DOHH2 (cell line): ENCODE measurements around the gene GP9.

ENCODE experiments used
- H3F3A ChIP-seq: fragments of 200-600 bp; sonication (generic), shearing (Covaris generic); 2 replicates; pipeline ENCODE4 v1.6.0; 2016; ENCODE audit warnings: antibody characterized with exemption, mild to moderate bottlenecking; ENCODE audit not compliant: control insufficient read depth, insufficient read depth
- H3K27ac ChIP-seq: fragments of 200-600 bp; sonication (generic); 2 replicates; pipeline ENCODE4 v1.5.1; 2014; ENCODE audit warnings: low read depth, mild to moderate bottlenecking, low read length, moderate library complexity
- H3K27me3 ChIP-seq: fragments of 200-600 bp; sonication (generic); 2 replicates; pipeline ENCODE4 v1.6.1; 2014; ENCODE audit warnings: mild to moderate bottlenecking, low read length, mixed read lengths; ENCODE audit not compliant: control insufficient read depth
- H3K36me3 ChIP-seq: fragments of 200-600 bp; sonication (generic); 2 replicates; pipeline ENCODE4 v1.6.1; 2014; ENCODE audit warnings: mild to moderate bottlenecking, low read length, moderate library complexity, mixed read lengths; ENCODE audit not compliant: control insufficient read depth
- H3K4me1 ChIP-seq: fragments of 200-600 bp; sonication (generic); 2 replicates; pipeline ENCODE4 v1.6.1; 2014; ENCODE audit warnings: mild to moderate bottlenecking, low read length, mixed read lengths; ENCODE audit not compliant: control insufficient read depth
- H3K4me2 ChIP-seq: fragments of 200-600 bp; sonication (generic); 2 replicates; pipeline ENCODE4 v1.6.0; 2014; ENCODE audit warnings: mild to moderate bottlenecking, low read length, moderate library complexity
- H3K4me3 ChIP-seq: fragments of 200-600 bp; sonication (generic); 2 replicates; pipeline ENCODE4 v1.5.1; 2014; ENCODE audit warnings: mild to moderate bottlenecking, low read length, mixed read lengths
- H3K79me2 ChIP-seq: fragments of 200-600 bp; sonication (generic); 2 replicates; pipeline ENCODE4 v1.6.1; 2014; ENCODE audit warnings: mild to moderate bottlenecking, low read length, mixed read lengths; ENCODE audit not compliant: control insufficient read depth
- H3K9me2 ChIP-seq: fragments of 200-600 bp; sonication (generic); replicated peaks from 2 replicates; pipeline ENCODE4 v1.6.1; 2014; ENCODE audit warnings: mild to moderate bottlenecking, low read length, mixed read lengths; ENCODE audit not compliant: control insufficient read depth
- H3K9me3 ChIP-seq: fragments of 200-600 bp; sonication (generic); 2 replicates; pipeline ENCODE4 v1.6.1; 2014; ENCODE audit warnings: antibody characterized with exemption, low read length, mixed read lengths; ENCODE audit not compliant: control insufficient read depth, insufficient read depth
- H4K20me1 ChIP-seq: fragments of 200-600 bp; sonication (generic); 2 replicates; pipeline ENCODE4 v1.6.0; 2014; ENCODE audit warnings: low read depth, mild to moderate bottlenecking, antibody characterized with exemption, low read length, moderate library complexity; ENCODE audit not compliant: control insufficient read depth, insufficient read depth
- EZH2phosphoT487 ChIP-seq: fragments of 200-600 bp; sonication (generic); IDR thresholded peaks from 2 replicates; pipeline ENCODE4 v1.6.1; 2017; ENCODE audit warnings: borderline replicate concordance, mild to moderate bottlenecking, antibody characterized with exemption, low read length, moderate library complexity, mixed read lengths
- TF ChIP-seq, protein P1 (sequence below): fragments of 200-600 bp; sonication (generic); IDR thresholded peaks from one replicate; pipeline ENCODE4 v1.5.1; 2014; ENCODE audit warnings: antibody characterized with exemption, mild to moderate bottlenecking, low read depth, low read length; ENCODE audit not compliant: poor library complexity, severe bottlenecking

Gene GP9

DNA sequence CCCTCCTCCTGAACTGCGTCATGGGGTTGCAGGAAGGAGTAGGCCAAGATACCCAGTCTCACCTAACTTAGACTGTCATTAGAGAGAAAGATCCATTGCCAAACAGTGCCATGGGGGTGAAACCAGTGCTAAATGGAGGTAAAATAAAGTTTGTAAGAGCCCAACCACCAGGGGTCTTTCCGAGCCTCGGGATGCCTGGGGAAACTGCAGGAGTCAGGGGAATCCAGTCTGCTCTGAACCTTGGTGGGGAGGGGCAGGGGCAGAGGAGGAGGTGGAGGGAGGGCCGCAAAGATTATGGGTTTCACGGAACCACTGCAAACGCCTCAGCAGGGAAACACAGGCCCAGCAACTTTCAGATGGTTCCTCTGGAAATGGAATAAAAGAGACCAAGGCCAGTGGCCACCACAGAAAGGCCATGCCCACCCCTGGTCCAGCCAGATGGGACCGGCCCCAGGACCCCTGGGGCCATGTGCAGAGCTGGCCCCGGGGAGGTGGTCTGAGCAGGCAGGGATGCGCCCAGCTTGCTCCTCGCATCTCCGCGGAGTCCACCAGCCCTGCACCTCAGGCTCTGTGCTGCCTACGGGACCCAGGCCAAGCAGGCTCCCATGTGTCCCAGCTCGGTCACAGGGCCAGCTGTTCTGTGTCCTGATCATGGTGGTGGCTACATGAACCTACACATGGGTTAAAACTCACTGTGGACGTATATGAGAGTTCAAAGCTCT lies 19.8 kb upstream of the GP9 start:
- H3K27ac ChIP-seq = no peak overlapping the region
- no peaks in the 10 kb centered on the region for H3K4me1 ChIP-seq
- no peaks in the 10 kb centered on the region for H3K9me2 ChIP-seq
- H3K9me3 ChIP-seq = no peaks in the 10 kb centered on the region
- H3K79me2 ChIP-seq = no peaks in the 10 kb centered on the region
- H3F3A ChIP-seq = no peaks in the 10 kb centered on the region
- peaks cover 10% of the 10 kb centered on the region for H3K27me3 ChIP-seq
- H3K36me3 ChIP-seq = no peaks in the 10 kb centered on the region
- TF ChIP-seq EZH2phosphoT487 = no peak
- TF ChIP-seq, protein P1, sequence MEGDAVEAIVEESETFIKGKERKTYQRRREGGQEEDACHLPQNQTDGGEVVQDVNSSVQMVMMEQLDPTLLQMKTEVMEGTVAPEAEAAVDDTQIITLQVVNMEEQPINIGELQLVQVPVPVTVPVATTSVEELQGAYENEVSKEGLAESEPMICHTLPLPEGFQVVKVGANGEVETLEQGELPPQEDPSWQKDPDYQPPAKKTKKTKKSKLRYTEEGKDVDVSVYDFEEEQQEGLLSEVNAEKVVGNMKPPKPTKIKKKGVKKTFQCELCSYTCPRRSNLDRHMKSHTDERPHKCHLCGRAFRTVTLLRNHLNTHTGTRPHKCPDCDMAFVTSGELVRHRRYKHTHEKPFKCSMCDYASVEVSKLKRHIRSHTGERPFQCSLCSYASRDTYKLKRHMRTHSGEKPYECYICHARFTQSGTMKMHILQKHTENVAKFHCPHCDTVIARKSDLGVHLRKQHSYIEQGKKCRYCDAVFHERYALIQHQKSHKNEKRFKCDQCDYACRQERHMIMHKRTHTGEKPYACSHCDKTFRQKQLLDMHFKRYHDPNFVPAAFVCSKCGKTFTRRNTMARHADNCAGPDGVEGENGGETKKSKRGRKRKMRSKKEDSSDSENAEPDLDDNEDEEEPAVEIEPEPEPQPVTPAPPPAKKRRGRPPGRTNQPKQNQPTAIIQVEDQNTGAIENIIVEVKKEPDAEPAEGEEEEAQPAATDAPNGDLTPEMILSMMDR = no peak
- H3K4me3 ChIP-seq = no peak overlapping the region
- H3K4me2 ChIP-seq = no peak overlapping the region
- H4K20me1 ChIP-seq = no peaks in the 10 kb centered on the region

DNA sequence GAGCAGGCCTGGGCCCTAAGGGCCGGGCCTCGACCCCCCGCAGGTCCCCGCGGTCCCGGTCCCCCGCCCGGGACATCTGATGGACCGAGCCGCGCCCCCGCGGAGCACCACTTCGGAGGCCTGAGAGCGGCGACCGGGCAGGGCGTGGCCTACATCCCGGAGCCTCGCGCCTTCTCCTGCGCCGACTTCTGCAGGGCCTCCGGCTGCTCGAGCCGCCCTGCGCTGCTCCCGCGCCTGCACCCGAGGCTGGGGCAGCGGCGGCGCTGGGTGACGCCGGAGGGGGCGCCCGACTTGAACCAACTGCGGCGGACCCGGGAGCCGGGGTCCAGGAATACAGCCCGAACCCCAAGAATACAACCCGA lies 14.9 kb upstream of the GP9 start:
- no peaks in the 10 kb centered on the region for H3K9me2 ChIP-seq
- no peaks in the 10 kb centered on the region for H4K20me1 ChIP-seq
- H3F3A ChIP-seq = no peaks in the 10 kb centered on the region
- no peak overlapping the region for H3K4me2 ChIP-seq
- H3K4me1 ChIP-seq = no peaks in the 10 kb centered on the region
- H3K4me3 ChIP-seq = no peak overlapping the region
- peaks cover 4% of the 10 kb centered on the region; the same call in 1 of the 2 replicates for H3K9me3 ChIP-seq
- no peaks in the 10 kb centered on the region for H3K79me2 ChIP-seq
- H3K27me3 ChIP-seq = peaks cover 12% of the 10 kb centered on the region
- TF ChIP-seq, protein P1 = no peak
- TF ChIP-seq EZH2phosphoT487 = no peak
- no peak overlapping the region for H3K27ac ChIP-seq
- H3K36me3 ChIP-seq = no peaks in the 10 kb centered on the region

DNA sequence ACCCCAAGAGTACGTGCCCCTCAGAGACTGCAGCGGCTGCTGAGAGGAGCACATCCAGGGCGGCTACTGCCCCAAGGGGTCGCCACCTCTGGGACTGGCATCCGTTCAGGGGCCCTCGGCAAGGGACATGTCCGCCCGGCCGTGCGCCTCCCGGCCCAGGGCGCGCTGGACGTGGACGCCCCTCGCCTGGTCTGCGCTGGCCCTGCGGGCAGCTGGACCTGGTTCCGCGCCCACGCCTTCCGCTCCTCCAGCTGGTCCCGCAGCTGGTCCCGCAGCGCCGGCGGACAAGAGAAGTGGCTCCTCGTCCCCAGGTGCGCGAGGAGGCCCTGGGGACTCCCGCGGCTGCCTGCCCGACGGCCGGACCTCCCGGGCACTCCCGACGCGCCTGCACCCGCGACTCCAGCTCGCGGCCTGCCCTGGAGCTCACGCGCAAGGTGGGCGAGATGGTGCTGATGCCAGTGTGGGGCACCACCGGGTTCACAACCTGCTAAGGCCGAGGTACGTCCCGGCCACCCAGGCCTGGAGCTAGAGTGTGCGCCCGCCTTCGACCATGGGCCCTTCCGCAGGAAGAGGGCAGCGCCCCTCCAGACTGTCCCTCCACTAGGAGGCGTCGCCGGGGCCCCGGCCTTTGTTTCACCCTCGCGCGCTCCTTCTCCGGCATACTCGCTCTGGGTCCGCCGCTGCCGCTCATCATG lies 14.4 kb upstream of the GP9 start:
- Histone ChIP-seq H3K4me2 (no peak overlapping the region), H3K36me3 (no peaks in the 10 kb centered on the region), H3K27me3 (peaks cover 12% of the 10 kb centered on the region), H3K9me2 (no peaks in the 10 kb centered on the region), H4K20me1 (no peaks in the 10 kb centered on the region), H3K79me2 (no peaks in the 10 kb centered on the region), H3K9me3 (peaks cover 4% of the 10 kb centered on the region; the same call in 1 of the 2 replicates), H3K4me3 (no peak overlapping the region), H3K27ac (no peak overlapping the region), H3F3A (no peaks in the 10 kb centered on the region), H3K4me1 (no peaks in the 10 kb centered on the region)
- TF ChIP-seq, protein P1 = no peak
- TF ChIP-seq EZH2phosphoT487 = no peak
